ENCODE results near the gene GTPBP3. TPM values are rescaled to one million over a fixed set of nuclear protein-coding genes. Genes with fewer than 3 reads are reported as not detected.

GTPBP3 gene
- total and polyA plus RNA-seq, 2 of the 13 experiments (the other 11 are each of a cell fraction or from before 2014, with no cell fraction given): 17.5 to 30.0 TPM

DNA sequence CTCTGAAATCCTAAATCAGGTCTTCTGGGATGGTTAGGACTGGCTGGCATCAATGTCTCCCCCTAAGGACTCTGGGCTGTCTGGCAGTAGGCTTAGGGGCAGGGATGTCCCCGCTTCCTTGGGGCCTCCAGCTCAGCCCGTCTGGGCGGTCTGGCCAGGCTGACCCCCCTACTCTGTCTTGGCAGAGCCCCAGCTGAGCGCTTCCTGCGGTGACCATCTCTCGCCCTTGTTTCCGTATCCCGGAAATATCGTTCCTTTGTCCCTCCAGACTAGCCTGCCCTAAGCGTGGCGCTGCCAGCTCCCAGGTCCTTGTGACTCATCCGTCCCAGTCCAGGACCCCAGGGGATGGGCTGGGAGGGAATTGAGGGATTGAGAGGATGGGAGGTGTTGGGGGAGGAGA is 11.3 kb downstream of the GTPBP3 start (continued):
- TF ChIP-seq, protein P1, sequence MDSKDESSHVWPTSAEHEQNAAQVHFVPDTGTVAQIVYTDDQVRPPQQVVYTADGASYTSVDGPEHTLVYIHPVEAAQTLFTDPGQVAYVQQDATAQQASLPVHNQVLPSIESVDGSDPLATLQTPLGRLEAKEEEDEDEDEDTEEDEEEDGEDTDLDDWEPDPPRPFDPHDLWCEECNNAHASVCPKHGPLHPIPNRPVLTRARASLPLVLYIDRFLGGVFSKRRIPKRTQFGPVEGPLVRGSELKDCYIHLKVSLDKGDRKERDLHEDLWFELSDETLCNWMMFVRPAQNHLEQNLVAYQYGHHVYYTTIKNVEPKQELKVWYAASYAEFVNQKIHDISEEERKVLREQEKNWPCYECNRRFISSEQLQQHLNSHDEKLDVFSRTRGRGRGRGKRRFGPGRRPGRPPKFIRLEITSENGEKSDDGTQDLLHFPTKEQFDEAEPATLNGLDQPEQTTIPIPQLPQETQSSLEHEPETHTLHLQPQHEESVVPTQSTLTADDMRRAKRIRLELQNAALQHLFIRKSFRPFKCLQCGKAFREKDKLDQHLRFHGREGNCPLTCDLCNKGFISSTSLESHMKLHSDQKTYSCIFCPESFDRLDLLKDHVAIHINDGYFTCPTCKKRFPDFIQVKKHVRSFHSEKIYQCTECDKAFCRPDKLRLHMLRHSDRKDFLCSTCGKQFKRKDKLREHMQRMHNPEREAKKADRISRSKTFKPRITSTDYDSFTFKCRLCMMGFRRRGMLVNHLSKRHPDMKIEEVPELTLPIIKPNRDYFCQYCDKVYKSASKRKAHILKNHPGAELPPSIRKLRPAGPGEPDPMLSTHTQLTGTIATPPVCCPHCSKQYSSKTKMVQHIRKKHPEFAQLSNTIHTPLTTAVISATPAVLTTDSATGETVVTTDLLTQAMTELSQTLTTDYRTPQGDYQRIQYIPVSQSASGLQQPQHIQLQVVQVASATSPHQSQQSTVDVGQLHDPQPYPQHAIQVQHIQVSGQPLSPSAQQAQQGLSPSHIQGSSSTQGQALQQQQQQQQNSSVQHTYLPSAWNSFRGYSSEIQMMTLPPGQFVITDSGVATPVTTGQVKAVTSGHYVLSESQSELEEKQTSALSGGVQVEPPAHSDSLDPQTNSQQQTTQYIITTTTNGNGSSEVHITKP (CRISPR knock-in tag; IDR thresholded peaks at IDR 0.05; ENCODE audit: low read depth): peak; percentile 68; the same call in 1 of the 2 replicates
- TF ChIP-seq ATRX (CRISPR knock-in tag; IDR thresholded peaks at IDR 0.05; ENCODE audit: borderline replicate concordance) (no peak), SOX5 (CRISPR knock-in tag; IDR thresholded peaks at IDR 0.05; ENCODE audit: borderline replicate concordance) (0 out of 2 replicates have a peak, but pooled peaks have one; percentile 25), ELF3 (CRISPR knock-in tag; IDR thresholded peaks at IDR 0.05) (peak; percentile 69), GABPA (IDR thresholded peaks at IDR 0.05; ENCODE audit: low read depth, low read length) (no peak), GABPA (CRISPR knock-in tag; IDR thresholded peaks at IDR 0.05; ENCODE audit: low read depth) (peak; percentile 48)

DNA sequence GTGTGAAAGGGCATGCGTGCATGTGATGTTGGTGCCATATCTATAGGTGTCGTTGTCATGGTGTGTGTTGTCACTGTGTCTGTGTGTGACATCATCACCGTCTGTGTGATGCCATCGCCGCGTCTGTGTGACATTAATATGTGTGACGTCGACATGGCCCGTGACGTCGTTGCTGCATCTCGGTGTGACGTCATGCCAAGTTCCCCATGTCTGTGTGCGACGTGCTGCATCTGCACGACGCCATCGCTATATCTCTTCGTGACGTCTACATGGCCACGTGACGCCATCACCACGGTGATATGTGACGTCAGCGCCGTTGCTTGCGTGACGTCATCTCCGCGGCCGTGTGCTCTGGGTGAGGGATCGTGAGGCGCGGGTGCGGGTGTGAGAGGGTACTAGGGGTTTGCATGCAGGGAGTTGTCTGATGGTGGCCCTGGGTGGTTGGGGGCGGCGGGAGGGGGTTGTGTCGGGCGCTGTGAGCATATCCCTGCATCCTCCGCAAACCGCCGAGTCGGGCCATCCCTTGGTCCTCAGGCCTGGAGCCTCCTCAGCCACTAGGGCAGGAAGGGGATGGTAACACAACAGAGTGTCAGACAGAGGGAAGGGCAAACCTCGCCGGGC is 14.6 kb downstream of the GTPBP3 start:
- POLR2A ChIA-PET: no interaction called here
- Histone ChIP-seq H3K9me3 (ENCODE audit: low read length) (no peaks in the 10 kb centered on the region), H3K4me1 (ENCODE audit: insufficient read depth, low read length) (peaks cover 19% of the 10 kb centered on the region; the same call in 1 of the 2 replicates), H3K27ac (ENCODE audit: extremely low read length, insufficient read depth, low read length) (no peak overlapping the region), H3K4me3 (replicated peaks in 1 of 3; ENCODE audit: insufficient read depth in 1 of 3, low read depth in 2 of 3, low read length in 3 of 3) (no peak overlapping the region), H3K27me3 (ENCODE audit: control insufficient read depth in 1 of 2, insufficient read depth in 2 of 2, low read length in 2 of 2) (peaks cover 1 to 28% of the 10 kb centered on the region in 2 experiments; a peak in 3 of 5 replicates), H3K4me2 (ENCODE audit: low read depth, low read length) (no peak overlapping the region), H3K79me2 (ENCODE audit: insufficient read depth, low read length) (no peaks in the 10 kb centered on the region), H4K20me1 (ENCODE audit: insufficient read depth, low read length) (no peaks in the 10 kb centered on the region), H3K9ac (ENCODE audit: insufficient read depth, low read depth, low read length) (no peak overlapping the region), H2AFZ (ENCODE audit: low read length) (no peak overlapping the region), H3K36me3 (replicated peaks in 1 of 2; ENCODE audit: control insufficient read depth in 1 of 2, insufficient read depth in 2 of 2, low read length in 2 of 2) (no peaks in the 10 kb centered on the region)
- DNase-seq (ENCODE audit: low spot score) (no peak), ATAC-seq (no peak), FAIRE-seq (no peak)
- intact Hi-C loops (cut with micrococcal nuclease; ENCODE audit: unreplicated experiment) (no loop called here), in situ Hi-C loops (cut with HindIII; ENCODE audit: extremely low pct_ligation_motif_present, low pct_unique_long_range_greater_than_20kb) (no loop called here)
- 56% methylated on average over 41 of the region's 45 CpGs for WGBS (ENCODE audit: low lambda C conversion rate)
- no TSS peak for BruUV-seq (replicated peaks)
- CTCF ChIA-PET (ENCODE audit: low intra/inter-chr PET ratio, low total read pairs): no interaction called here
- TF ChIP-seq STAT5B (CRISPR knock-in tag; IDR thresholded peaks at IDR 0.05) (no peak), ATF1 (CRISPR knock-in tag; IDR thresholded peaks at IDR 0.05) (peak; percentile 75), ZNF274 (CRISPR knock-in tag; IDR thresholded peaks at IDR 0.05) (no peak), NFKB2 (CRISPR knock-in tag; IDR thresholded peaks at IDR 0.05; ENCODE audit: borderline replicate concordance) (no peak), ONECUT2 (CRISPR knock-in tag; IDR thresholded peaks at IDR 0.05) (no peak), ZBTB21 (CRISPR knock-in tag; IDR thresholded peaks at IDR 0.05) (peak; percentile 98), ATF7 (IDR thresholded peaks at IDR 0.05) (peak; percentile 98), ATF7 (CRISPR knock-in tag; IDR thresholded peaks at IDR 0.05) (no peak), HOXA3 (CRISPR knock-in tag; IDR thresholded peaks at IDR 0.05) (peak; percentile 97), KMT2A (CRISPR knock-in tag; IDR thresholded peaks at IDR 0.05) (no peak), HCFC1 (IDR thresholded peaks at IDR 0.05; ENCODE audit: low read depth, low read length) (no peak), CREB1 (IDR thresholded peaks at IDR 0.05) (peak; percentile 99), CREB1 (CRISPR knock-in tag; IDR thresholded peaks at IDR 0.05) (0 out of 2 replicates have a peak, but pooled peaks have one; percentile 24)
- TF ChIP-seq, protein P2, sequence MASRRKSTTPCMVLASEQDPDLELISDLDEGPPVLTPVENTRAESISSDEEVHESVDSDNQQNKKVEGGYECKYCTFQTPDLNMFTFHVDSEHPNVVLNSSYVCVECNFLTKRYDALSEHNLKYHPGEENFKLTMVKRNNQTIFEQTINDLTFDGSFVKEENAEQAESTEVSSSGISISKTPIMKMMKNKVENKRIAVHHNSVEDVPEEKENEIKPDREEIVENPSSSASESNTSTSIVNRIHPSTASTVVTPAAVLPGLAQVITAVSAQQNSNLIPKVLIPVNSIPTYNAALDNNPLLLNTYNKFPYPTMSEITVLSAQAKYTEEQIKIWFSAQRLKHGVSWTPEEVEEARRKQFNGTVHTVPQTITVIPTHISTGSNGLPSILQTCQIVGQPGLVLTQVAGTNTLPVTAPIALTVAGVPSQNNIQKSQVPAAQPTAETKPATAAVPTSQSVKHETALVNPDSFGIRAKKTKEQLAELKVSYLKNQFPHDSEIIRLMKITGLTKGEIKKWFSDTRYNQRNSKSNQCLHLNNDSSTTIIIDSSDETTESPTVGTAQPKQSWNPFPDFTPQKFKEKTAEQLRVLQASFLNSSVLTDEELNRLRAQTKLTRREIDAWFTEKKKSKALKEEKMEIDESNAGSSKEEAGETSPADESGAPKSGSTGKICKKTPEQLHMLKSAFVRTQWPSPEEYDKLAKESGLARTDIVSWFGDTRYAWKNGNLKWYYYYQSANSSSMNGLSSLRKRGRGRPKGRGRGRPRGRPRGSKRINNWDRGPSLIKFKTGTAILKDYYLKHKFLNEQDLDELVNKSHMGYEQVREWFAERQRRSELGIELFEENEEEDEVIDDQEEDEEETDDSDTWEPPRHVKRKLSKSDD (CRISPR knock-in tag; IDR thresholded peaks at IDR 0.05; ENCODE audit: low read depth): peak; percentile 99
